ENCODE results near the gene MRPL46. TPM values are rescaled to one million over a fixed set of nuclear protein-coding genes. Genes with fewer than 3 reads are reported as not detected.

The MRPL46 gene
- total and polyA plus RNA-seq, 2 of the 8 experiments (the other 6 are each of a cell fraction or from before 2014, with no cell fraction given), result 17.2 to 24.5 TPM

GRCh38 chr15:88470625-88471372 lies 3.6 kb upstream of the MRPL46 start:
- no peak overlapping the region for H3K9ac ChIP-seq (replicated peaks in 1 of 4; ENCODE audit: extremely low read depth in 1 of 4, low read depth in 3 of 4, low read length in 3 of 4)

More at GRCh38 chr15:88470625-88471372, 3.6 kb upstream of the MRPL46 start:
- Histone ChIP-seq H2BK12ac (ENCODE audit: low read depth, low read length) (no peak overlapping the region), H2BK20ac (ENCODE audit: low read length) (no peak overlapping the region), H3K36me3 (ENCODE audit: control insufficient read depth in 2 of 4, insufficient read depth in 4 of 4, low read length in 3 of 4) (peaks cover 0 to 12% (median 9%) of the 10 kb centered on the region in 4 experiments; a peak in 6 of 8 replicates), H3K4me3 (ENCODE audit: extremely low read depth in 1 of 4, insufficient read depth in 2 of 4, low read depth in 3 of 4, low read length in 4 of 4) (no peak overlapping the region), H3K23me2 (ENCODE audit: low read depth, low read length) (peaks cover 7% of the 10 kb centered on the region), H2AK5ac (ENCODE audit: low read depth, low read length) (no peak overlapping the region), H3K4ac (replicated peaks; ENCODE audit: insufficient read length, low read depth, low read length) (no peak overlapping the region), H2BK15ac (ENCODE audit: low read length) (no peak overlapping the region), H3K14ac (ENCODE audit: insufficient read length) (no peak overlapping the region), H2BK5ac (ENCODE audit: low read depth, low read length) (no peak overlapping the region), H2BK120ac (replicated peaks; ENCODE audit: low read depth, low read length) (no peak overlapping the region), H3K23ac (ENCODE audit: insufficient read length) (no peak overlapping the region), H2AFZ (ENCODE audit: low read length) (no peak overlapping the region), H3K27ac (ENCODE audit: low read depth, low read length) (no peak overlapping the region), H3K4me1 (replicated peaks in 1 of 4; ENCODE audit: control insufficient read depth in 3 of 4, insufficient read depth in 4 of 4, low read length in 3 of 4) (no peaks in the 10 kb centered on the region; a peak in 1 of 7 replicates), H3K4me2 (ENCODE audit: insufficient read depth in 1 of 2, low read depth in 2 of 2, low read length in 2 of 2) (no peak overlapping the region), H4K20me1 (replicated peaks in 1 of 2; ENCODE audit: control insufficient read depth in 1 of 2, insufficient read depth in 2 of 2, low read length in 2 of 2) (peaks cover 2 to 5% of the 10 kb centered on the region in 2 experiments), H3K79me2 (ENCODE audit: control insufficient read depth in 1 of 2, insufficient read depth in 2 of 2, low read length in 2 of 2) (peaks cover 0 to 20% of the 10 kb centered on the region in 2 experiments; a peak in 3 of 4 replicates), H4K5ac (ENCODE audit: insufficient read length, low read depth, low read length) (no peak overlapping the region), H3K79me1 (ENCODE audit: low read depth, low read length) (0 out of 2 replicates have a peak, but pooled peaks cover 5% of the 10 kb centered on the region), H3K56ac (replicated peaks; ENCODE audit: insufficient read length, low read depth, low read length) (no peak overlapping the region), H3K9me3 (ENCODE audit: insufficient read depth in 2 of 2, low read depth in 1 of 2, low read length in 1 of 2) (no peaks in the 10 kb centered on the region), H3K18ac (ENCODE audit: extremely low read depth, low read length) (no peak overlapping the region), H4K8ac (ENCODE audit: extremely low read depth, insufficient read depth, low read length) (no peak overlapping the region), H4K91ac (replicated peaks; ENCODE audit: insufficient read length, low read length) (no peak overlapping the region), H3K27me3 (replicated peaks in 1 of 4; ENCODE audit: control insufficient read depth in 3 of 4, extremely low read depth in 1 of 4, insufficient read depth in 3 of 4, low read length in 3 of 4) (no peaks in the 10 kb centered on the region)
- FAIRE-seq (no peak), DNase-seq (ENCODE audit: low read depth in 1 of 2, low spot score in 2 of 2) (no peak)
- TF ChIP-seq FOSL1 (IDR thresholded peaks at IDR 0.05; ENCODE audit: insufficient read depth, low read depth, low read length), result no peak
- TF ChIP-seq SP4 (IDR thresholded peaks at IDR 0.05; ENCODE audit: low read length), result no peak
- TF ChIP-seq CTCF (IDR thresholded peaks at IDR 0.05; ENCODE audit: control extremely low read depth in 1 of 3, insufficient read depth in 1 of 3, low read depth in 1 of 3, low read length in 3 of 3), result peak in 1 of 3 experiments; percentile 4; a peak in 2 of 4 replicates
- no peak for TF ChIP-seq JUND (IDR thresholded peaks at IDR 0.05; ENCODE audit: low read length)
- TF ChIP-seq YY1 (IDR thresholded peaks at IDR 0.05; ENCODE audit: low read depth, low read length), result no peak
- no peak for TF ChIP-seq SP1 (IDR thresholded peaks at IDR 0.05; ENCODE audit: low read depth, low read length)
- ChIA-PET POLR2A (ENCODE audit: partially characterized antibody) (interaction anchor here (0.8 kb wide), 1 partner anchor 9 kb away, joined by 3 read pairs; no protein-coding TSS in a partner anchor), CTCF (ENCODE audit: partially characterized antibody) (interaction anchor here (0.7 to 3.4 kb wide), 12 partner anchors 9 to 231 kb away, joined by 3 to 14 read pairs (median 4); no protein-coding TSS in a partner anchor)
- 92% methylated on average over 6 of the region's 6 CpGs; no CpG with 5 or more reads in 1 of the 2 experiments for WGBS, 2 experiments (ENCODE audit: extremely low coverage in 1 of 2, insufficient coverage in 1 of 2, insufficient read length in 1 of 2, insufficient replicate concordance in 2 of 2, low coverage in 1 of 2, low lambda C conversion rate in 2 of 2, missing lambda C conversion rate in 1 of 2)

Data from H1 (cell line).